GM21737 (cell line): ENCODE data around the gene PDIA4.
"Not testable (repeated sequence)": the region's sequence is repeated elsewhere in the genome, so short reads cannot be mapped to it uniquely, and the experiment has no call there.

ENCODE experiments used
- ATAC-seq: cut with Tn5 transposase; IDR thresholded peaks from one replicate; pipeline ENCODE4 v1.9.1; 2021; ENCODE audit warnings: mild to moderate bottlenecking, moderate library complexity; ENCODE audit not compliant: unreplicated experiment

The PDIA4 gene

GRCh38 chr7:149038641-149039040, 10.3 kb upstream of the PDIA4 start:
- ATAC-seq = not testable (repeated sequence)

- ATAC-seq = no peak
Observed at GRCh38 chr7:149036676-149037075, 8.4 kb upstream of the PDIA4 start.

- ATAC-seq = no peak
Observed at GRCh38 chr7:149031353-149031910, 3.1 kb upstream of the PDIA4 start.

- ATAC-seq = not testable (repeated sequence)
Observed at GRCh38 chr7:149030439-149030838, 2.1 kb upstream of the PDIA4 start.

GRCh38 chr7:149027611-149028345, 527 bp downstream of the PDIA4 start:
- no peak for ATAC-seq

- no peak for ATAC-seq
Observed at GRCh38 chr7:149027055-149027454, 1.2 kb downstream of the PDIA4 start.

- no peak for ATAC-seq
Observed at GRCh38 chr7:149023662-149024061, 4.6 kb downstream of the PDIA4 start.

- no peak for ATAC-seq
Observed at GRCh38 chr7:149022756-149023360, 5.4 kb downstream of the PDIA4 start.

- ATAC-seq = no peak
Observed at GRCh38 chr7:149021725-149022062, 6.6 kb downstream of the PDIA4 start.

- ATAC-seq = no peak
Observed at GRCh38 chr7:149020483-149020882, 7.8 kb downstream of the PDIA4 start.

- no peak for ATAC-seq
Observed at GRCh38 chr7:149016876-149017275, 11.4 kb downstream of the PDIA4 start.

- no peak for ATAC-seq
Observed at GRCh38 chr7:149014309-149014708, 14.0 kb downstream of the PDIA4 start.

GRCh38 chr7:149013876-149014275, 14.4 kb downstream of the PDIA4 start:
- no peak for ATAC-seq

GRCh38 chr7:149012730-149013129, 15.6 kb downstream of the PDIA4 start:
- ATAC-seq = not testable (repeated sequence)

GRCh38 chr7:149011491-149011890, 16.8 kb downstream of the PDIA4 start:
- ATAC-seq = no peak

- no peak for ATAC-seq
Observed at GRCh38 chr7:149010451-149010850, 17.9 kb downstream of the PDIA4 start.

- ATAC-seq = no peak
Observed at GRCh38 chr7:149009527-149009926, 18.8 kb downstream of the PDIA4 start.

- no peak for ATAC-seq
Observed at GRCh38 chr7:149007611-149008010, 20.7 kb downstream of the PDIA4 start.

- no peak for ATAC-seq
Observed at GRCh38 chr7:149007146-149007545, 21.2 kb downstream of the PDIA4 start.

GRCh38 chr7:149006345-149006725, 22.0 kb downstream of the PDIA4 start:
- no peak for ATAC-seq

GRCh38 chr7:149005427-149006344, 22.6 kb downstream of the PDIA4 start:
- peak; percentile 57 for ATAC-seq
